GM18868 (cell line): ENCODE data around the gene TNNI2.

Source experiments
- ATAC-seq: cut with Tn5 transposase; IDR thresholded peaks from one replicate; pipeline ENCODE4 v1.9.1; 2021; ENCODE audit warnings: mild to moderate bottlenecking, moderate library complexity; ENCODE audit not compliant: unreplicated experiment

TNNI2 gene

GRCh38 chr11:1820463-1821325 is 18.1 kb upstream of the TNNI2 start:
- no peak for ATAC-seq

- no peak for ATAC-seq
Measured at GRCh38 chr11:1821562-1821961, 17.2 kb upstream of the TNNI2 start.

- no peak for ATAC-seq
Measured at GRCh38 chr11:1822648-1823375, 16.0 kb upstream of the TNNI2 start.

- no peak for ATAC-seq
Measured at GRCh38 chr11:1823376-1824220, 15.2 kb upstream of the TNNI2 start.

- no peak for ATAC-seq
Measured at GRCh38 chr11:1824221-1825038, 14.4 kb upstream of the TNNI2 start.

- no peak for ATAC-seq
Measured at GRCh38 chr11:1825039-1825740, 13.6 kb upstream of the TNNI2 start.

- no peak for ATAC-seq
Measured at GRCh38 chr11:1825785-1826451, 12.9 kb upstream of the TNNI2 start.

GRCh38 chr11:1826552-1827094 is 12.2 kb upstream of the TNNI2 start:
- no peak for ATAC-seq

- no peak for ATAC-seq
Measured at GRCh38 chr11:1827095-1827813, 11.5 kb upstream of the TNNI2 start.

- no peak for ATAC-seq
Measured at GRCh38 chr11:1827931-1828330, 10.8 kb upstream of the TNNI2 start.

- ATAC-seq: no peak
Measured at GRCh38 chr11:1828542-1828941, 10.2 kb upstream of the TNNI2 start.

- ATAC-seq: no peak
Measured at GRCh38 chr11:1829039-1829820, 9.6 kb upstream of the TNNI2 start.

- no peak for ATAC-seq
Measured at GRCh38 chr11:1830004-1830321, 8.8 kb upstream of the TNNI2 start.

GRCh38 chr11:1830322-1831223 is 8.2 kb upstream of the TNNI2 start:
- ATAC-seq: no peak

- no peak for ATAC-seq
Measured at GRCh38 chr11:1831338-1832210, 7.2 kb upstream of the TNNI2 start.
